Esophagus squamous epithelium (tissue), 4 donors: ENCODE results near the gene GAA.

Experiments used
- CTCF ChIP-seq, 6 experiments: fragments of 450-650 bp in 4 of 6; fragments of 200-600 bp in 2 of 6; sonication (generic) in 2 of 6; IDR thresholded peaks; one replicate each; pipeline ENCODE4 v1.5.1; 2016 to 2019; ENCODE audit warnings: antibody characterized with exemption in 6 of 6, mild to moderate bottlenecking in 4 of 6, moderate library complexity in 4 of 6
- POLR2A ChIP-seq, 4 donors: fragments of 450-650 bp; IDR thresholded peaks; one replicate each; pipeline ENCODE4 v1.6.1; 2017; ENCODE audit warnings: antibody characterized with exemption in 4 of 4, mild to moderate bottlenecking in 4 of 4, moderate library complexity in 3 of 4

- TF ChIP-seq CTCF (IDR thresholded peaks at IDR 0.05) (no peak), POLR2A (IDR thresholded peaks at IDR 0.05) (no peak)
These were observed 11.7 kb downstream of the GAA start for GRCh38 chr17:80113033-80113484.
